GM12801 (cell line): ENCODE data around the gene CD93.

ENCODE experiments used
- TF ChIP-seq, protein P1 (sequence below): IDR thresholded peaks from one replicate; pipeline ENCODE4 v1.5.1; 2011; ENCODE audit warnings: control low read depth; ENCODE audit not compliant: insufficient read length; ENCODE audit errors: extremely low read depth

The CD93 gene

DNA sequence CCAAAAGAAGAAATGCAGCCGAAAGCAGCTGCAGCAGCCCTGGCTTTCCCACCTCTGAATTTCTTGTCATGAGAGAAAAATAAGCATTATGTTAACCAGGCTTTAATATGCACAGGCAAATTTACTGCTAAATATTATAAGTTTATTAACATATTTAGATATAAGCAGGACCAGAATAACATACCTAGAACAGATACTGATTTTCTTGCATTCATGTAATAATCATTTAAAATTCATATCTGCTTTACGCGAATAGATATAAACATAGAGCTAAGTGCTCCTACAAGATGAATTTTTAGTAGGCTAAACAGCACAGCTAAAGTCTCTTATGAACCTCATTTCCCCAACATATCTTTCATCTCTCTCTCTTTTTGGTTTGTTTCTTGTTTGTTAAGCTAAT is 14.7 kb downstream of the CD93 start:
- TF ChIP-seq, protein P1, sequence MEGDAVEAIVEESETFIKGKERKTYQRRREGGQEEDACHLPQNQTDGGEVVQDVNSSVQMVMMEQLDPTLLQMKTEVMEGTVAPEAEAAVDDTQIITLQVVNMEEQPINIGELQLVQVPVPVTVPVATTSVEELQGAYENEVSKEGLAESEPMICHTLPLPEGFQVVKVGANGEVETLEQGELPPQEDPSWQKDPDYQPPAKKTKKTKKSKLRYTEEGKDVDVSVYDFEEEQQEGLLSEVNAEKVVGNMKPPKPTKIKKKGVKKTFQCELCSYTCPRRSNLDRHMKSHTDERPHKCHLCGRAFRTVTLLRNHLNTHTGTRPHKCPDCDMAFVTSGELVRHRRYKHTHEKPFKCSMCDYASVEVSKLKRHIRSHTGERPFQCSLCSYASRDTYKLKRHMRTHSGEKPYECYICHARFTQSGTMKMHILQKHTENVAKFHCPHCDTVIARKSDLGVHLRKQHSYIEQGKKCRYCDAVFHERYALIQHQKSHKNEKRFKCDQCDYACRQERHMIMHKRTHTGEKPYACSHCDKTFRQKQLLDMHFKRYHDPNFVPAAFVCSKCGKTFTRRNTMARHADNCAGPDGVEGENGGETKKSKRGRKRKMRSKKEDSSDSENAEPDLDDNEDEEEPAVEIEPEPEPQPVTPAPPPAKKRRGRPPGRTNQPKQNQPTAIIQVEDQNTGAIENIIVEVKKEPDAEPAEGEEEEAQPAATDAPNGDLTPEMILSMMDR = no peak

DNA sequence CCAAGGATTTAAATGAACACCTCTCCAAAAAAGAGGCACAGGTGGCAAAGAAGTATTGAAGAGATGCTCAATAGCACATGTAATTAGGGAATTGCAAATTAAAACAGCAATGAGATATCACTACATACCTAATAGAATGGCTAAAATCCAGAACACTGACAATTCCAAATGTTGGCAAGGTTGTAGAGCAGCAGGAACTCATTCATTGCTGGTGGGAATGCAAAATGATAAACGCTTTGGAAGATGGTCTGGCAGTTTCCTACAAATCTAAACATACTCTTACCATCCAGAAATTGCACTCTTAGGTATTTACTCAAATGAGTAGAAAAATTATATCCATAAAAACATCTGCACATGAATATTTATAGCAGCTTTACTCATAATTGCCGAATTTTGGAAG is 17.0 kb downstream of the CD93 start:
- TF ChIP-seq, protein P1 = no peak

DNA sequence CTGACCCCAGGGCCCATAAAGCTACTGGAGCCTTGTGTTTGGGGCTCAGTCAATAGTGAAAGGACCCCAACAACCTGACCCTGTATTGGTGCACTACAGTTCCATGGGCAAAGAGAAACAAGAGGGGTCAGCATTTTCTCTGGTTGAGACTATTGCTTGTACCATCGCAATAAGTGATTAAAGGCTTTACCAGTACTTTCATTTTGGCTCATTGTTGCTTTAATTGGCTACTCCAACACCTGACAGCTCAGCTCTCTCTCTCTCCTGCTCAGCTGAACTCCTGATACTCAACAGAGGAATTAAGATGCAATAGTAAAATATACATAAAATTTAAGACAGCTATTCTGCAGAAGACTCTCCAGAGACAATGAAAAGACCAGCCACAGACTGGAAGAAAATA is 17.8 kb downstream of the CD93 start:
- TF ChIP-seq, protein P1 = no peak

DNA sequence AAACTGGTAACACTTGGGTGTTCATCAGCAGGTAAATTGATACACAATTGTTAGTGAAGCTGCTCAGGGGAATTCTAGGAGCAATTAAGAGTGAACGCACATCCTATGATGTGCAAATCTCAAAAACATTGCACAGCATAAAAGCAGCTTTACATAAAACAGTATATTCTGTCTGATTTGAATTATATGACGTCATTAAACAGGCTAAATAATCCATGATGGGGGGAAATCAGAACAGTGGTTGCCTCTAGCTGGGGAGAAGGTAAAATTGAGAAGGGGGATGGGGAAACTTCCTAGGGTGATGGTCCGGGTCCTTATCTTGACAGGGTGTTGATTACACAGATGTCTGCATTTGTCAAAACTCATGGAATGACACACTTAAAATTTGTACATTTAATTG is 19.4 kb downstream of the CD93 start:
- TF ChIP-seq, protein P1 = no peak

DNA sequence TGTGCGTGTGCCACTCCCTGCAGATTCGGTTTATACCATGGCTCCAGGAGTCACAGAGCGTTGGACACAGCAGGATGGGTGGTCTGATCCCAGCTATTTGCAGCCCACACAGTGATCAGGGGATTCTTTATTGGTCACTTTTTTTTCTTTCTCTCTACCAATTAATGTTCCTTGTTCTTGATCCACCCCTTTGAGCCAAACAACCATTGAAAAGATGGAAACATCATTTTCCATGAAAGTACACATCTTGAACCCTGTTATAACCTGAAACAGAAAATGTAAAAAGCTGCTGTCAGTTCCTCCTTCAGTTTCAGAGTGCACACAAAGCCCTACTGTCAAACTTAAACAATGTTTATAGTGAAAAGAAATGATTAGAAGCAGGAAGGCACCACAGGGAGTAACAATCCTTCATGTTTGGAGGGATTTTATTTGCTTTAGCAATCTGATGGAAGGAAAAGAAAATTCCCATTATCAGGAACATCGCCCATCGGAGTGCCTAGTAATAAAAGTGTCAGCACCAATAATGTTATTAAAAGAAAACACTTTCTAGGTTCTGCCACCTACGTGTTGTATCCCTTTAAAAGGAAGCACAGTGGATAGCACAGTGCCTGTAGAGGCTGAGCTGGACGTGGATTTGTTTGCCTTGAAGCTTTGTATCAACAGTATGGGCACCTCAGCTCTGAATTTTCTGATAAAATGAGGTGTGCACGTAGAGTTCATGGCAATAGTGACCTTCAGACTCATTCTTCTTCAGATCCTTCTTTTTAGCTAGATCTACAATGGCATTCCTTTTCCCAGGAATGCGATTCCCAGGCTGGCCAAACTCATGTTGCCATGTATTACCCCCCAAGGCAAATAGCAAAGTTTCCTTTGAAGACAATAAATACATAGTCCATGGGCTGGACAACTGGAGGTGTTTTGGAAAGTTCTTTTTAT is 20.6 kb downstream of the CD93 start:
- TF ChIP-seq, protein P1 = no peak

DNA sequence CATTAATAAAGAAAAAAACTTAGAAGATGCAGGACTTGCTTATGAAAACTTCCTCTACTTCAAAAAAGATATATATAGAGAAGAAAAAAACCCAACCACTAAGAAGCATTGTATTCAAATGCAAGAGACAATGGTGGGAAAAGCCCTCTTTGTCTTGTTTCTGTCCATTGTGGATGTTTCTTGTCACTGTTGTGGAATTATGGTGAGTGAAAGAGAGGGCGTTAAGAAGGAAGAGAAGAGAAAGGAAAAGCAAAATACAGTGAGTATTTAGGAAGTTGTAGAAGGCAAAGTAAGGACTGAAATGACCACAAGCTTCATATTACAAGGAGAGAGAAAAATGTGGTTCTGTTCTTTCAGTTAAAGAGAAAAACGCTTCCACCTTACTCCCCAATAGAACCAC is 22.5 kb downstream of the CD93 start:
- TF ChIP-seq, protein P1 = no peak

DNA sequence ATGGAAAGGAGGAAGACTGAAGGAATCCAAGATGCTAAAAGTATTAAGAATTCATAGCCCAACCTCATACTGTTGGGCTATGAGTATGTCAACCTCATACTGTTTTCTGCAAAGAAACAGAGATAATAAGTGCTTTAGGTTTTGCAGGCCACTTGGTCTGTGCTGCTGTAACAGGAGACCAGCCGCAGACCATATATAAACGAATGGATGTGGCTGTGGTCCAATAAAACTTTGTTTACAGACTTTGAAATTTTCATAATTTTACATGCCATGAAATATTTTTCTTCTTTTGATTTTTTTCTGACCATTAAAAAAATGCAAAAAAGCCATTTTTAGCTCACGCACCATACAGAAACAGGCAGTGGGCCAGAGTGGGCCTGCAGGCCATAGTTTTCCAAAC is 23.0 kb downstream of the CD93 start:
- TF ChIP-seq, protein P1 = no peak
